D721Med (cell line): Measurements from ENCODE around the gene DENND6B.

Source experiments
- DNase-seq: peaks from one replicate; pipeline ENCODE4 v3.0.0; 2011; ENCODE audit warnings: low spot score; ENCODE audit not compliant: insufficient read length
- FAIRE-seq: peaks from 2 replicates; lab custom pipeline; 2011; peaks lifted over from hg19 to GRCh38; lab: Jason Lieb, UNC
- TF ChIP-seq, protein P1 (sequence below): IDR thresholded peaks from 2 replicates; pipeline ENCODE4 v1.5.1; 2012; ENCODE audit warnings: mild to moderate bottlenecking, control low read depth; ENCODE audit not compliant: insufficient read depth; ENCODE audit errors: missing control alignments

Gene DENND6B

DNA sequence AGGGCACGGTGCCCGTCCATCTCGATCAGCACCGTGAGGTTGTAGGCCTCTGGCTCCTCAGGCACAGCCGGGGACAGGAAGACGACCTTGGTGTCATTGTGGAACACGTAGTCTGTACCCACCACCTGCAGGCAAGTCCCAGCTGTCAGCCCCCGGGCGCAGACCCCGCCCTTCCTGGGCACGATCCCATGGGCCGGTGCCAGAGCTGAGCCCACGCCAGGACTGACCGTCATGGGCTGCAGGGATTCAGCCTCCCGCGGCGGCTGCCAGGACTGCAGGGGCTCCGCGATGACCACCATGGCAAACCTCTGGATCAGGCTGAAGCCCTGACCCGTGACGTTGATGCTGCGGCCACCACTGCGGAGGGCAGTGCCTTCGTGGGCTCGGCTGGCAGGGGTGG lies 44.9 kb downstream of the DENND6B start:
- DNase-seq = no peak
- TF ChIP-seq, protein P1, sequence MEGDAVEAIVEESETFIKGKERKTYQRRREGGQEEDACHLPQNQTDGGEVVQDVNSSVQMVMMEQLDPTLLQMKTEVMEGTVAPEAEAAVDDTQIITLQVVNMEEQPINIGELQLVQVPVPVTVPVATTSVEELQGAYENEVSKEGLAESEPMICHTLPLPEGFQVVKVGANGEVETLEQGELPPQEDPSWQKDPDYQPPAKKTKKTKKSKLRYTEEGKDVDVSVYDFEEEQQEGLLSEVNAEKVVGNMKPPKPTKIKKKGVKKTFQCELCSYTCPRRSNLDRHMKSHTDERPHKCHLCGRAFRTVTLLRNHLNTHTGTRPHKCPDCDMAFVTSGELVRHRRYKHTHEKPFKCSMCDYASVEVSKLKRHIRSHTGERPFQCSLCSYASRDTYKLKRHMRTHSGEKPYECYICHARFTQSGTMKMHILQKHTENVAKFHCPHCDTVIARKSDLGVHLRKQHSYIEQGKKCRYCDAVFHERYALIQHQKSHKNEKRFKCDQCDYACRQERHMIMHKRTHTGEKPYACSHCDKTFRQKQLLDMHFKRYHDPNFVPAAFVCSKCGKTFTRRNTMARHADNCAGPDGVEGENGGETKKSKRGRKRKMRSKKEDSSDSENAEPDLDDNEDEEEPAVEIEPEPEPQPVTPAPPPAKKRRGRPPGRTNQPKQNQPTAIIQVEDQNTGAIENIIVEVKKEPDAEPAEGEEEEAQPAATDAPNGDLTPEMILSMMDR = no peak
- no peak for FAIRE-seq

DNA sequence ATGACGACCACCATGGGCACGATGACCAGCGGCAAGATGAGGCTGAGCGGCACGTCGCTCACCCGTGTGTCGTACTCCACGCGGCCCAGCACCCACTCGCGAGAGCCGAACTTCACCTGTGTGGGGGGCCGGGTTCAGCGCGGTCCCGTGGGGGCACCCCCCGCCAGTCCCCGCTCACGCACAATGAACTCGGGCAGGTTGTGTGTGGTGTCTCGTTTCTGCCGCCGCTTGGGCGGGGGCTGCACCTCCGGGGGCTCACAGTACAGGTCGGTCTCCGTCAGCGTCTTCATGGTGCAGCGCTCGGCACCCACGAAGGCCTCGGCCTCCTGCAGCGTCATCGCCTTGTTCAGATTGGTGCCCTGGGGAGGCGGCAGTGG lies 45.4 kb downstream of the DENND6B start:
- no peak for FAIRE-seq
- DNase-seq = no peak
- TF ChIP-seq, protein P1 = no peak

DNA sequence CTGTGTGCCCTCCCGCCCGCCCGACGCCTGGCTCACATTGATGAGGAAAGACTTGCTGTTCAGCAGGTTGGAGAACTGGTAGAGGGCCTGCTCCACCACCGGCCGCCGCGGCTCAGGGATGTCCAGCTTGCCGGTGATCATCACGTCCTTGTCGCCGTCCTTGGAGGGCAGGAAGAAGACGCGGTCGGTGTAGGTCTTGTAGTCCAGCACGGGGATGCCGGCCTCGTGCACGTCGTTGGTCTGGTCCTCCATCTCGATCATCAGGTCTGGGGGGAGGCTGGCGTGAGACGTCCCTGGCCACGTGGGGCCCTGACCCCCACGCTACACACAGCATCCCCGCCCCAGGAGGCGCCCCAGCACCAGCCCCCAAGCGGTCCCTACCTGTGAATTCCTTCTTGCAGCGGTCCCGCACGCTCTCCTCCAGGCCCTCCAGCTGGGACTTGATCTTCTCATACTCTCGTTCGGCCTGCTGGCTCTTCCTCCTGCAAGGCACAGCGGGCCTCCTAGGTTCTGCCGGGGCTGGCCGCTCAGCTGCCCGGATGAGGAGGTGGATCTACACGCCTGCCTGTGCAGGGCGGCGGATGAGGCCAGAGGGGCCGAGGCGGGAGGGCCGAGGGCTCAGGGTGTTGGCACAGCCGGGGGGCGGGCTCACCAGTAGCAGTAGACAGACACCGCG lies 46.0 kb downstream of the DENND6B start:
- FAIRE-seq = no peak
- DNase-seq = no peak
- TF ChIP-seq, protein P1 = no peak

DNA sequence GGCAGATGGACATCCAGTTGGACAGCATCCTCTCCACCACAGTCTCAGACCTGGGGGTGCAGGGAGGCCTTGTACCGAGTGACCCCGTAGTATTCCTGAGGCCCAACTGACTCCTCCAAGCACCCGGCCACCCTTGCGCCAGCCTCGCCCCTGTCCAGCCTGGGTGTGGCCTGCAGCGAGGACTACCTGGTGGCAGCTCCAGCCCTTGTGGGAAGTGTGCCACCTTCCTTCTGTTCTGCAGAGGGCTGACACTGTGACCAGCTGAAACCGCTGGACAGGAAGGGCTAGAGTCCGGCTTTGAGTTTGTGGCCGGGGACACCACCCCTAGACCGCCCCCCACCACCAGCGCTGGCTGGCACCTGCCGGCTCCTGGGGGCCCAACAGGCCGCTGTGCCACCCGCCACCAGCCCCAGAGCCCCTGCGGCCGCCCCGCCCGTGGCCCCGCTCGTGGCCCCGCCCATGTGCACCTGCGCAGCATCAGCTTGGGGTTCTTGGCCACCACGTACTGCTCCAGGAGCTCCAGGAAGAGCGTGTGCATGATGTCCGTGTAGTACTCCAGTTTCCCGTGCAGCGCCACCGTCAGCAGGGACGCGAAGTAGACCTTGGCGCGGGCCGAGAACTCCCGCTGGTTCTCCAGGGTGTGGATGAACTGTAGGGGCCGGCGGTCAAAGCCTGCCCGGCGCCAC lies 46.6 kb downstream of the DENND6B start:
- DNase-seq (no peak), FAIRE-seq (no peak)
- TF ChIP-seq, protein P1 = no peak

DNA sequence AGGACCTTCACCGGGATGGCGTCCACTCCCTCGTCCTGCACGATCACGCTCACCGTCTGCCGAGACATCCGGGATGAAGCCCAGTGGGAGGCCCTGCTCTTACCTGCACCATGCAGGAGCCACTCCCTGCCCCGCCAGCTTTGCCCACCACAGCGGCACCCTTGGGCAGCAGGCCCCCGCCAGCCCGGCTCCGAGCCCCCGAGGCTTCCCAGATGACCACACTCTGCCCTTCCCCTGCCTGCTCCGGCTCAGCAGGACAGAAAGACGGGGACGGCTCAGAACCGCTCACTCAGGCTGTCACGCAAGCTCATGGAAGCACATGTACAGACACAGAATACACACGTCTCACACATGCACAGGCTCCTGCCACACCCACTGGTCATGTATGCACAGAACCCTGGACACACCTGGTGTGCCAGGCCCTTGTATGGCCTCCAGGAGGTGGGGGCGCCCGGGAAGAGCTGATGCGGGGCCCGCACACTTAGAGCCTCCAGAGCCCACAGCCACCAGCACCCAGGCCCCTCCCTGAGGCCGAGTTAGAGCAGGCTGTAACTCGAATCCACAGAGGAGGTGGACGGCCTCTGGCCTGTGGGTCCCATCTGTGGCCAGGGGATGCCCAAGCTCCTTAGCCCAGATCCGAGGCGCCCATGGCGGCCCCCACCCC lies 47.7 kb downstream of the DENND6B start:
- no peak for FAIRE-seq
- no peak for DNase-seq
- TF ChIP-seq, protein P1 = no peak

DNA sequence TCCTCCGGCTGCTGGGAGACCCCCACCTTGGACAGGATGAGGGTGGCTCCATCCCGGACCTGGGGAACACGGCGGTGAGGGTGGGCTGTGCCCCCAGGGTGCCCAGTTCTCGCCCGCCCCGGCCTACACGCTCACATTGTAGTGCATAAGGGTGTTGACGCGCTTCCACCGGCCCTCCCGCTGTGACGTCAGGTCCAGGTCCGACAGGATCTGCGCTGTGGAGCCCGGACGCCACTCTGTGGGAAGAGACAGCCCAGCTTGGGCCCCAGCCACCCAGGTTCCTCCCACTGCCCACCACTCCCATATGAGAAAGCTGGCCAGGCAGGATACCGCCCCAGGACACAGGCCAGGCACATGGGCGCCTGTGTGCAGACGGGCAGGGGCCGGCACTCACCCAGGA lies 48.4 kb downstream of the DENND6B start:
- no peak for DNase-seq
- TF ChIP-seq, protein P1 = no peak
- no peak for FAIRE-seq
